RCC 7860 (cell line): Measurements from ENCODE around the gene SUN5.
"Not testable (repeated sequence)": the region's sequence is repeated elsewhere in the genome, so short reads cannot be mapped to it uniquely, and the experiment has no call there.

Source experiments
- DNase-seq: peaks from one replicate; pipeline ENCODE4 v3.0.0-alpha.2; 2015; ENCODE audit warnings: low spot score
- FAIRE-seq: peaks from 2 replicates; lab custom pipeline; 2012; peaks lifted over from hg19 to GRCh38; lab: Jason Lieb, UNC

Gene SUN5, protein sequence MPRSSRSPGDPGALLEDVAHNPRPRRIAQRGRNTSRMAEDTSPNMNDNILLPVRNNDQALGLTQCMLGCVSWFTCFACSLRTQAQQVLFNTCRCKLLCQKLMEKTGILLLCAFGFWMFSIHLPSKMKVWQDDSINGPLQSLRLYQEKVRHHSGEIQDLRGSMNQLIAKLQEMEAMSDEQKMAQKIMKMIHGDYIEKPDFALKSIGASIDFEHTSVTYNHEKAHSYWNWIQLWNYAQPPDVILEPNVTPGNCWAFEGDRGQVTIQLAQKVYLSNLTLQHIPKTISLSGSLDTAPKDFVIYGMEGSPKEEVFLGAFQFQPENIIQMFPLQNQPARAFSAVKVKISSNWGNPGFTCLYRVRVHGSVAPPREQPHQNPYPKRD

DNA sequence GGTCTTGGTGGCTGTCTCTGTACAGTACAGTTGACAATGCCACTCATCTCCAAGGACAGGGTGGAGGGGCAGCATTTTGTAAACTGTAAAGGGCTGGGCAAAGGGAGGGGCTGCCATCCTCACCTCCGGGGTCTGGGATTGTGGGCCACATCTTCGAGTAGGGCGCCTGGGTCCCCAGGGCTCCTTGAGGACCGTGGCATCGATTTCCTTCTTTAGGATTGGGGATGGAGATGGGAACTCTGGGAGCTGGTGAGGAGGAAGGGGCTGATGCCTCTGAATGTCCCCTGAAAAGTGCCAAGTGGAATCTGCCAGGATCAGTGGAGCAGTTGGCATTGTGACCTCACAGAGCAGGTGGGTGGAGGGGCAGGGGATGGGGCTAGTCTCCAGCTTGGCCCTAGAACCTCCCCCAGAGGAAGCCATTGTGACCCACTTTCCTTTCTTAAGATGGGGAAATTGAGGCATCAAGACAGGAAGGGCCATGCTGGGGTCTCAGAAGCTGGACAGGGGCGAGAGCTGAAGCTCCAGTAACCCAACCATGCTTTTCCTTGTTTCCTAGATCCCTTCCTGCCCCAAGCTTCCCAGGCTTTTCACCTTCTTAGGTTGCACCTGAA is at the start of gene SUN5:
TSS of gene SUN5 (minus strand) at position 293 of the 611 bp plus-strand sequence. CDS start at position 200, 93 bp downstream.
- FAIRE-seq (no peak), DNase-seq (no peak)

DNA sequence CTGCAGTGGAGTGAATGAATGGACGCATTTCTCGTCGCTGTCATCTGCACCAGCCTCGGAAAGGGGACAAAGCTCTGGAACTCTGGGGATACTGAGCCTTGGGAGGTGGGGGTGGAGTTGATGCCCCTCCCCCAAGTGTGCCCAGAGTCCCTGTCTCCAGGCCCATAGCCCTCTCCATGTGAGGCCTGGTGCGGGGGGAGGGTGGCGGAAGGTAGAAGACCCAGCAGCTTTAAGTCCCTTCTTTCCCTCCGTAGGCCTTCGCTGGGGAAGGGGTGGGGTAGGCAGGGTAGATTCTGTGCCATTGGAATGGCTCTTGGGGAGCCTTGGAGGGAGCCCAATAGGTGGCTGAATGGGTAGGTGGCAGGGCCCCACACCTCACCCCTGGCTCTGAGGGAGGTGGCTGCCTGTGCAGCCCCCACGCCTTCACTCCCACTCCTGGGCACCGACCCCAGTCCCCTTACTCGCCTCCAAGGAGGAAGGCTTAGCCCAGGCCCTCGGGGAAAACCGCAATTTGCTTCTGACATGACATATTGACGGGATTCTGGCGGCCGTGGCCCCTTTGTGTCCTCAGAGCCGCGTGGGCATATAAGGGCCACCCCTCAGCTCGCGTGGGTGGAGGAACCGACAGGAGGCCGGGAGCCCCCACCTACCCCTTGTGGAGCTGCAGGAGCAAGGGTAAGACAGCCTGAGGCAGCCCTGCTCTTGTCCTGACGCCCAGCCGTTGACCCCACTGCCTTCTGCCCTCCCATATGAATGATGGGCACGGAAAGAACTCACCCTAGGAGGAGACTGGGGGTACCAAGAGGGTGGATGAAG is 49.3 kb upstream of the SUN5 start, which contains the start of gene BPIFB3:
TSS of gene BPIFB3 (plus strand) at position 613 of the 816 bp plus-strand sequence. CDS start 1,533 bp downstream, outside the sequence.
- DNase-seq (no peak), FAIRE-seq (no peak)

DNA sequence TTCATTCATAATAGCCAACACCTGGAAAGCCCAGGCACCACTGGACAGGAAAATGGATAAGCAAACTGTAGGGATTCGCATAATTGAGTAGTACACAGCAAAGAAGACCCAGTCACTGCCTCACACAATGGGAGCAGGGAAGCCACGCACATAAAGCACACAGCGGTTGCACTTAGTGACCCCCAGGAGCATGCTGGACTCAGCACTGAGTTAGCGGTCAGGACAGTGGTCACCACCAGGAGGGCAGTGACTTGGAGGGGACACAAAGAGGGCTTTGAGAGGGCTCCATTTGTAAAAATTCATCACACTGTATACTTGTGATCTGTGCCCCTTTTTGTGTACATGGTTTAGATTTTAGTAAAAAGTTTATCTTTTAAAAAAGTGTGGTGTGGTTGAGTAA is 47.1 kb upstream of the SUN5 start:
- FAIRE-seq (no peak), DNase-seq (no peak)

DNA sequence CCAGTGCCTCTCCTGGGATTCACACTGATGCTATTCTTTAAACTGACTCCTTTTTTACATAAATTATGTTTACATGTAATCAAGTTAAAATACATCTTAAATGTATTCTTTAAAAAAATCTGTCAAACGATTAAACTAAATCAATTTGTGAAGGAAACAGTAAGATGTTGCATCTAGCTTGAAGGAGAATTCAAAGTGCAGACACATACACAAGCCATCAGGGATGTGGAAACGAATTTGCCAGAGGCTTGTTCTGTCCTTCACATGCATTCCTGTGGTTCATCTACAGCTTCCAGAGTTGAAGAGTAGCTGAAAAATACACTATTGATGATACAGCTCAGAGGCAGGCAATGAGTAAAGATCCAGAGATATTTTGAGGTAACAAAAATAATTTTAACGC is 42.2 kb upstream of the SUN5 start:
- DNase-seq (no peak), FAIRE-seq (no peak)

DNA sequence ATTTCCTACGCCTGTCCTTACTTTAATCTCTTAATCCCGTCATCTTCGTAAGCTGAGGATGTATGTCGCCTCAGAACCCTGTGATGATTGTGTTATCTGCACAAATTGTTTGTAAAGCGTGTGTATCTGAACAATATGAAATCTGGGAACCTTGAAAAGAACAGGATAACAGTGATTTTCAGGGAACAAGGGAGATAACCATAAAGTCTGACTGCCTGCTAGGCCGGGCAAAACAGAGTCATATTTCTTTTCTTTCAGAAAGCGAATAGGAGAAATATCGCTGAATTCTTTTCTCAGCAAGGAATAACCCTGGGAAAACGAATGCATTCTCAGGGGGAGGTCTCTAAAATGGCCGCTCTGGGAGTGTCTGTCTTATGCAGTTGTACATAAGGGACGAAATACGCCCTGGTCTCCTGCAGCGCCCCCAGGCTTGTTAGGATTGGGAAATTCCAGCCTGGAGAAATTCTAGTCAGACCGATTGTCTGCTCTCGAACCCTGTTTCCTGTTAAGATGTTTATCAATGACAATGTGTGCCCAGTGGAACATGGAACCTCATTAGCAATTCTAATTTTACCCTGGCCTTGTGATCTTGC is 41.0 kb upstream of the SUN5 start:
- FAIRE-seq, DNase-seq: not testable (repeated sequence)

DNA sequence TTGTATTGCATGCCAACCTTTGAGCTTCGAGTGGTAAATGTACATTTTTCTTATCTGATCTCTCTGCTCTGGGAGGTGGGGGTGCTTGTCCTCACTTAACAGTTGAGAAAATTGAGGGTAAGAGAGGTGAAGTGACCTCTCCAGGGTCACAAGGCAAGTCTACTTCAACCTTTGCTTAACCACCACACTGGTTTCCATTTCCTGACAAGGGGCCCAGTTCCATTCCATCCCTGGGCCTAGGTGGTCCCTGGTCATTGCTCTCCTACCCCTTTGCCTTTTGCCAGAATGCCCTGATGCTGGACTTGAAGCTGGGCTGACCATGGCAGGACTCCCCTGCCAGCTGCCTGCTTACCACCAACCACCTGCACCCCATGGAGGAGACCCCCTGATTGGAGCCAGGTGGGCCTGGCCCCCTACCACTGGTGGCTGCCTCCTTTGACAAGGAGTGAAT is 39.5 kb upstream of the SUN5 start:
- FAIRE-seq = no peak
- DNase-seq = no peak

DNA sequence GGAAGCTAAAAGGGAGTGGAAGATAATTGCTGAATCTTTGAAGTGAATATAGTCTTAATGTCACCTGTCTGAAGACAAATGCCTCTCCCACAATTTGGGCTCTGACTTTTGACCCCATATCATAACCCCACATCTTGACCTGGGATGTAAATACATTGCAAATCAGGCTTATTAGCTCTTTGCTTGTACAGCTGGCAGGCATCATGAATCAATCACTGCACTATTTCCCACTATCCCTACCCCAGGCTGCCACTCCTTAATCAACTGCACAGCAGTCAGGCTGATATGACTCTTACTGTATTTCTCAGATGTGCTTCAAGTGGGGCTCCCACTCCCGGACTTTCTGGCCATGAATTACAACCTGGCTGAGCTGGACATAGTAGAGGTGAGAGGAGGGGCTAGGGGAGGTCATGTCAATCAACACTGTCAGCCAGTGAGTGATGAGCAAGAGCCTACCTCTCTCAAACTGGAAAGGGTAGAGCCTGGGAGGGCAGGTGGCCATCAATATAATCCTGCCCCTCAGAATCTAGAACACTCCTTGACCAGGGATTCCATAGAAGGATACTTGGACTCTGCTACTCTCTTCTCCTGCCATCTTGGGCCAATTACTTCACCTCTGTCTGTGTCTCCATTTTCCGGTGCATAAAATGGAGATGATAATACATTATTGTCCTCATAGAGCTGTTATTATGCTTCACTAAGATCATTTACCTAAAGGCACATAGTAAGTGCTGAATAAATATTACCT is 38.9 kb upstream of the SUN5 start:
- FAIRE-seq (no peak), DNase-seq (no peak)

DNA sequence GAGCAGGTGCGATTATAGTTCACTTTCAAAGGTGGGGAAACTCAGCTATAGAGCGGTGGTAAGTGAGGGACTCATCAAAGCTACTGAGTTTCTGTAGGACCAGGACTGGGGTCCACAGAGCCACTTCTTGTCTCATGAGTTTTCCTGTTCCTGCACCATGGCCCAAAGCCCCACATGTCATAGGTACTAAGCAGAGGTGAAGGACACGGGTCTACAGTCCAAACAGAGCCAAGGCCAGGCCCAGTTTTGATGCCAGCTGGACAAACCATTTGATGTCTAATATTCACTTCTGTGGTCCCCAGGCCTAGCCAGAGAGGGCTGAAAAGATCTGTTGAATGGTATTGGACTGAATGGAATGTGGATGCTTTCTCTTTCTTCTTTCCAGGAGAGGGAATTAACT is 38.2 kb upstream of the SUN5 start:
- DNase-seq (no peak), FAIRE-seq (no peak)

DNA sequence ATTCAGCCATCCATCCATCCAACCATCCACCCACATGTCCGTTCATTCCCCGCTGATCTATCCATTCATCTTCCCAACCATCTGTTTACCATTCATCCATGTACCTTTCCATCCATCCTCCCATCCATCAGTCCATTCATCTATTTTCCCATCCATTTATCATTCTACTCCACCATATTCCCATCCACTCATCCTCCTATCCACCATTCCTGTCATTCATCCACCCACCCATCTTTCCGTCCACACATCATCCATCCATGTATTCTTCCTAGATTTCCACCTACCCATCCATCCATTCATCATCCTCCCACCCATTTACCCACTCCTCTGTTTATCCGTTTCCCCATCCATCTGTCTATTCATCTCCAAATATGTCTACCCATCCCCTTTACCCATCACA is 34.0 kb upstream of the SUN5 start:
- FAIRE-seq (no peak), DNase-seq (no peak)

DNA sequence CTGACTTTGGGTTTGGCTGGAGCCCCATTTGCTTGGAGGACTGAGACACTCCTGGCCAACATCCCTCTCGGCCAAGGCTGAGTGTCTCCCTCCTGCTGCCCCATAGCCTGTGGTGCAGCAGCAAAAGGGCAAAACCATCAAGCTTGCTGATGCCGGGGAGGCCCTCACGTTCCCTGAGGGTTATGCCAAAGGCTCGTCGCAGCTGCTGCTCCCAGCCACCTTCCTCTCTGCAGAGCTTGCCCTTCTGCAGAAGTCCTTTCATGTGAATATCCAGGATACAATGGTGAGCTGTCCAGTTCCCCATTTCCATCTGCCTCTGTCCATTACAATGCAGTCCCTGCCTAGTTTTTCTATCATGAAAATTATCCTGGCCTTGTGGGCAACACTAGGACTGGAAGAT is 33.2 kb upstream of the SUN5 start:
- FAIRE-seq (no peak), DNase-seq (no peak)

DNA sequence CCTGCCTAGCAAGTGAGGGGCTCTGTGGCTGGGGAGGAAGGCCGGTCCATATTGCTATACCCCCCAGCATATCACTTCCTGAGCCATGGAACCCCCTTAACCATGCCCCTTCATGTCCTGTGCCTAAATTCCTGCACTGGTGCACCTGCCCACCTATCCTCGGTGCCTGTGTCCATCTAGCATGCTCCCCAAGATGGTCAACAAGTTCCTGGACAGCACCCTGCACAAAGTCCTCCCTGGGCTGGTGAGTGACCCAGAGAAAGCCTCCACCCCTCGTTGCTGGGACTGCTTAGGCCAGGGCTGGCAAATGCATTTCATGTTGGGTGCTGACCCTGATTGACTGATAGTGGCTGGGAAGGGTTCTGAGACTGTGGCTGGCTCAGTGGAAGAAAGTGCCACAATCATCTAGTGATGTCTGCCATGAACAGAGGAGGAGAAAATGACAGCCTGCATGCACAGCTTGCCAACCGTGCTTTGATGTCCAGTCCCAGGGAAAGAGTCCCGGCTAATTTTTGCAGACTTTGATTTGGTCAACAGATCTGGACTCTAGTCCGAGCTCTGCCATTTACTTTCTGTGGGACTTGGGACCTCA is 30.8 kb upstream of the SUN5 start:
- no peak for FAIRE-seq

DNA sequence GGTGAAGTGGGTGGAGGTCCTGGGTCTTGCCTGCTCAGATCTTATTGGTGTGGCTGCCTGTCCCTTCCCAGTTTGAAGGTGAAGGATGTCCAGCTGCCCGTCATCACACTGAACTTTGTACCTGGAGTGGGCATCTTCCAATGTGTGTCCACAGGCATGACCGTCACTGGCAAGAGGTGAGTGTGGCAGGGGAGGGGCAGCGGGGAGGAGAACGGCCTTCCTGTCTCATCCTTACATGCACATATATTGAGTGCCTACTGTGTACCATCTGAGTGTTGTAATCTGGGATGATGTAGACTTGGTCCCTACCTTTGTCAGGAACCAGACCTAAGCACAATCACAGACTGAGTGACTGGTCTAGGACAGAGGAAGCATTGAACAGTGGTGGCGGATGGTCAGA is 29.9 kb upstream of the SUN5 start:
- DNase-seq (no peak), FAIRE-seq (no peak)

More for the DNA sequence above, 30.8 kb upstream of the SUN5 start:
- DNase-seq = no peak

DNA sequence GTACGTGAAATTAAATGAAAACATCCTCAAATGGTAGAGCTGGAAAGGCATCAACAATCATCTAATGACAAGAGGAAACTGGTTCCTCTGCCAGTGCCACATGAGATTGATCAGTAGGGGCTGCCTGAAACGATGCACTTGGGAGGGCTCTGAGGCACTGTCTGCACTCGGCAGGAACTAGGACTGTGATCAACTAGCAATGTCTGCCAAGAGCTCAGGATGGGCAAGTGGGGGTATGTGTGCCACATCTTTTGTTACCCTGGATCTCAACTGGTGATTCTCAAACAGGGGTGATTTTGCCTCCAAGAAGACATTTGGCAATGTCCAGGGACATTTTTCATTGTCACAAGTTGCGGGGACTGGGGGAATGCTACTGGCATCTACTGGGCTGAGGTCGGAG is 29.1 kb upstream of the SUN5 start:
- DNase-seq = no peak
- no peak for FAIRE-seq

DNA sequence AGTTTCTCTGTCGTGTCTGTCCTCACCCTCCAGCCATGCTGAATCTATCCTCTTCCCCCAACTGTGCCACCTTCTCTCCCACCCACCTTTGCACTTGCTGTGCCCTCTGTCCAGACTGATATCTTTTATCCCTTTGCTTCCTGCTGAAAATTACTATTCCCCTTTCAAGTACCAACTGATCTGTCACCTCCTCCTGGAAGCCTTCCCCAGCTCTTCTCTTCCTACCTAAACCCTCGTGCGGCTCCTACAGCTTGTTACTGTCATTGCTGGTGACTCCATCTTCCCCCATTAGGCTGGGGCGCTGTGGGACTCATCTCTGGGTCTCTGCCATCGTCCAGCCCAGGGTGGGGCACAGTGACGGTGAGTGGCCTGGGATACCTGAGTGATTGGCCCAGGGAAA is 28.3 kb upstream of the SUN5 start:
- FAIRE-seq = no peak
- DNase-seq = no peak

DNA sequence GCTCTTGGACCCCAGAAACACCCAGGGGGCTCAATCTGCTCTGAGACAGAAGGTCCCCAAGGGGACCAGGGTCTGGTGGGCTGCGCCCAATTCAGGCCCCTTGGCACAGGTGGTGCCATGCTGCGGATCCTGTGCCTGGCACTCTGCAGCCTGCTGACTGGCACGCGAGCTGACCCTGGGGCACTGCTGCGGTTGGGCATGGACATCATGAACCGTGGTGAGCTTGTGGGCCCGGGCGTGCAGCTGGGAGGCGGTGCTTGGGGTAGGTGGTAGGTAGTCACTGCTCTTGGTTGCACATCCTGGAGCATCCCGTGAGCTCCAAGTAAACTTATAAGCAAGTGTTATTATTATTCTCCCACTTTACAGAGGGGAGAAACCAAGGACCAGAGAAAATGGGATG is 27.3 kb upstream of the SUN5 start, which contains the start of gene BPIFB6:
TSS of gene BPIFB6 (plus strand) at position 118 of the 400 bp plus-strand sequence. CDS start at position 118, 0 bp downstream.
- no peak for FAIRE-seq
- DNase-seq = no peak

DNA sequence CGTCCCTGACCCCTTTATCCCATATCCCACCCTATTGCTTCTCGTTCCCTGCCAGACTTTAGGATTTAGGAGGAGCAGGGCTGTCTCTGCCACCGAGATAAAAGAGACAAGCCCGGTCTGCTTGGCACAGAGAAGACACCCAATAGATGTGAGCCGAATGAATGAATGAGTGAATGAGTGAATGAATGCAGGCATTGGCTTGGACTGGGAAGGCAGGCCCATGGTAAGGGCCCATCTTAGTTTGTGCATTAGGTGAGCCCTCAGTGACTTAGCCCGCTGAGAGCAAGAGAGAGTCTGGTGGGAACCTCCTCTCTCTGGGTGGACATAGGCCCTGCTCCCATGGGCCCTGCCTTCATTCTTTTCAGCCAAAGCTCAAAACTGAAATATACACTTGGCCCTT is 26.3 kb upstream of the SUN5 start:
- DNase-seq (no peak), FAIRE-seq (no peak)

DNA sequence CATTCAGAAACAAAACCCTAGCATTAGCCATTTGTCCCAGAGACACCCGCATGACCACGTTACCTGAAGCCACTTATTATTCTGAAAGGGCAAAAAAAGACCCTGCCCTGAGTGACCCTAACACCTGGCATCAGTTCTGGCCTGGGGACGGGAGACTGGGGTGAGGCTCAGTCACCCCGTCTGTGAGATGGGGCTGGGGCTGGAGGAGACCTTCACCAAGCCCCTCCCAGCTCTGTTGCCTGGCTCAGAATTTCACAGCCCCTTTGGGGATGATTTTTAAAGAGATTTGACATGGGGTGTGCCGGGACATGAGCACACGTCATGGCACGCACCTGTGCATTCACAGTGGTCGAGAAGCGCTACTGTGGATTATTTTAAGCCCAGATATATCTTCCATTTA is 25.8 kb upstream of the SUN5 start:
- no peak for DNase-seq
- no peak for FAIRE-seq

DNA sequence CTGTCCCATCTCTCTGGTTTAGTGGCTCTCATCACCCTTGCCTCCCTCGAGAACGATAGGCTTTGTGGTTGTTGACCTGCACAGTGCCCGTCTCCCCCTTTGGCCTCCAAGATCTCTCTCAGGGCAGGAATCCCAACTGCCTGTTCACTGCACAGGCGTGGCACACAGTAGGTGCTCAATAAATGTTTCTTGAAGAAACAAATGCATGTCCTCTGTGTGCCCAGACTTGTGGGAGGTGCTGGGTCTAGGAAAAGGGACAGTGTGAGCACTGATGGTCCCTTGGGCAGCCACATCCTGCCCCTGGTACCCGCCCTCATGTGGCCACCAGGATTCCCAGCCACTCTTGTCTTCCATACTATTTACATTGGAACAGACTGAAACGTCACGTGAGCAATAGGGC is 24.6 kb upstream of the SUN5 start:
- FAIRE-seq = no peak
- no peak for DNase-seq

DNA sequence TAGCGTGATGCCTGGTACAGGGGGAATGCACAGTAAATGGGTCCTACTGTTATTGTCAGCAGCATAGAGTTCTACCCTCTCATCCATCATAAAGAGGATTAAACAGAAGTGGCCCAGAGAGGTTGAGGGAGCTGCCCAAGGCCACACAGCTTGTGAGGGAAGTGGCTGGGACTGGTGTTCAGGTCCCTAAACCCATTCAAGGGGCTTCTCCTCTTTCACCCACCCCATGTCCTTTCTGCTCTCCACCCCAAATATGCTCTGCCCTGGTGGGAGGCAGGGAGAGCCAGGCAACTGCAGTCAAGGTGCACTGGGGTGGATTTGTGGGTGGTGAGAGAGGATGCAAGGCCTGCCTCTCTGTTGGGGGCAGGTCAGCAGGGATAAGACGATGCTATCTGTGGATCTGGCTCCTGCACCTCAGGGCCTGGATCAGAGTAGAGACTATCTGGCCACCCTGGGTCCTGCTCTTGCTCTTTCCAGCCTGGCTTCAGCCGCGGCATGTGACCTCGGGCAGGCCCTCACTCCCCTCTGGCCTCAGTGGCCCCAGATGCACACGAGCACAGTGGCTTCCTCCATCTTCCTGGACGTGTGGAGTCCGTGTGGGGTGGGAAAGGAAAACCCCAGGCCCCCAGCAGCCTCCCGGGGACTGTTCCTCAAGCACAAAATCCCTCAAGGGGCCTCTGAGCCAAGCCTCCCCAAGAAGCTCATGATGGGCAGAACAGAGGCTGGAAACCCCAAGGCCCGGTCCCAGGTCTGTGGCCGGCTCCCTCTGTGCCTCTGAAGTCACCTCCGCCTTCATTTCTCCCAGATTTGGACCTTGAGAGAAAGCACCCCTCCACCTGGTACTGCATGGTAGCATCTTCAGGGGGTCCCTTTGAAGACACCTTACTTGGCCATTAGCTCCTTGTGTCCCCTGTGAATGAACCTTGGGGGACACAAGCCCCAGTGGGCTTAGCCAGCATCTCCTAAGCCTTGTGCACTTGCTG is 23.8 kb upstream of the SUN5 start:
- DNase-seq (no peak), FAIRE-seq (no peak)
